GM21526 (cell line): ENCODE results near the gene ZNF605.
"Not testable (repeated sequence)": the region's sequence is repeated elsewhere in the genome, so short reads cannot be mapped to it uniquely, and the experiment has no call there.

Experiments
- ATAC-seq: cut with Tn5 transposase; IDR thresholded peaks from one replicate; pipeline ENCODE4 v1.9.1; 2021; ENCODE audit warnings: moderate library complexity; ENCODE audit not compliant: unreplicated experiment, low FRiP score

Gene ZNF605

DNA sequence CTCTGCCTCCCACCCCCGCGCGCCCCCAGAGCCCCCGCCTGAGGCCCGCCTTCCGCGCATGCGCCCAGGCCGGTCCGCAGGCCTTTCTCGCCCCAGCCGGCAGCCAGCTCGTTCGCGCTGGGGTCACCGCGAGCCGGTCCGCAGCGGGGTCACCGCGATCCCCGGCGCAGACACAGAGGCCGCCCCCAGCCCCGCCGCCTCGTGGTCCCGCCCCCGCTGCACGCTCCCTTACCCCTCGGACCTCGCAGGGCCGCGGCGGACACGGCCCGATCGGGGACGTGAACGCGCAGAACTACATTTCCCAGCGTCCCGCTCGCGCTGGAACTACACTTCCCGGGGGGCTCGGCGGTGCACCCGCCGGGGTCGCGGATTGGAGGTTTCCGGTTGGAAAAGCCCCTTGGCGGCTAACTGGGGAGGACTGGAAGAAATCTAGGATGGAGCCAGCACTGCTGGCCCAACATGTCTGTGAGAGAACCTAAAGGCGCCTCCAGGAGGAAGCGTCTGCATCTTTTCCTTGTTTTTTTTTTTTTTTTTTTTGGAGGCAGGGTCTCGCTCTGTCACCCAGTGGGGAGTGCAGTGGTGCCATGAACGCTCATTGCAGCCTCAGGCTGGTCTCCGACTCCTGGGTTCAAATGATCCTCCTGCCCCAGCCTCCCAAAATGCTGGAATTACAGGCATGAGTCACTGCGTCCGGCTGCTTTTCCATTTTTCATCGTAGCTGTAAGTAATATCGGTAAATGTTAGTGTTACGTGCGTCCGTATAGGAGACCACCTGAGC is at the start of gene ZNF605:
ZNF605 (minus strand) TSS at position 296 of the 778 bp plus-strand sequence. CDS start 10,671 bp downstream, outside the sequence.
- ATAC-seq: peak; percentile 86

DNA sequence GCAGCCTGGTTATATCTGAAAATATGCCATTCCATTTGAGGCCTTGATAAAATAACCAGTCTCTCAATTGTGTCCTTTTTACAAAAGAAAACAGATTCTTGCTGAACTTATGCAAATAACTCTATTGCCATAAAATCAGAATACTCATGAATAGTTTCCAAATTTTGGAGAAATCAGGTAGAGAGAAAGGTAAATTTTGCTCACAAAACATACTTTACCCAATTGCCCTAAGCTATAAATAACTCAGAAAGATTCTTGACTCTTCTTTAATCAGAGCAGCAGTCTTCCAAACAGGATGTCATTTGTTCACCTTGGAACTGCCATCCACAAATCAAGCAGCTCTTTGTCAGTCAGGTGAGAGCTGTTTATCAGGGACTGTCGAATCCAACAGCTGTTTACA is 42.6 kb upstream of the ZNF605 start:
- no peak for ATAC-seq

DNA sequence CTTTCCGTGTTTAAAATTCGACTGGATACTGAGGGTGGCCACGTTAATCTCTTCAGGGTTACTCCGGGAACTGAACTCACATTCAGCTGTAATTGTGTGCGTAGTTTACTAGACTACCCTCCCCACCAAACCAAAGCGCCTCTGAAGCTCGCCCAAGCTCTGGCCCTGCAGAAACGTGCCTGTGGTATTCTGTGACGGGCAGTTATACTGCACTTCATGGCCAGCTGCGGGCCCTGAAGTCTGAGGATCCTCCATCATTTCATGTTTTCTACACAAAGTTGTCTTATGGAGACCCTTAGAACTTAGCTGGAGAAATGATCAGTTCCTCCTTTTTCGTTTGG is 30.7 kb upstream of the ZNF605 start:
- ATAC-seq: peak; percentile 11

DNA sequence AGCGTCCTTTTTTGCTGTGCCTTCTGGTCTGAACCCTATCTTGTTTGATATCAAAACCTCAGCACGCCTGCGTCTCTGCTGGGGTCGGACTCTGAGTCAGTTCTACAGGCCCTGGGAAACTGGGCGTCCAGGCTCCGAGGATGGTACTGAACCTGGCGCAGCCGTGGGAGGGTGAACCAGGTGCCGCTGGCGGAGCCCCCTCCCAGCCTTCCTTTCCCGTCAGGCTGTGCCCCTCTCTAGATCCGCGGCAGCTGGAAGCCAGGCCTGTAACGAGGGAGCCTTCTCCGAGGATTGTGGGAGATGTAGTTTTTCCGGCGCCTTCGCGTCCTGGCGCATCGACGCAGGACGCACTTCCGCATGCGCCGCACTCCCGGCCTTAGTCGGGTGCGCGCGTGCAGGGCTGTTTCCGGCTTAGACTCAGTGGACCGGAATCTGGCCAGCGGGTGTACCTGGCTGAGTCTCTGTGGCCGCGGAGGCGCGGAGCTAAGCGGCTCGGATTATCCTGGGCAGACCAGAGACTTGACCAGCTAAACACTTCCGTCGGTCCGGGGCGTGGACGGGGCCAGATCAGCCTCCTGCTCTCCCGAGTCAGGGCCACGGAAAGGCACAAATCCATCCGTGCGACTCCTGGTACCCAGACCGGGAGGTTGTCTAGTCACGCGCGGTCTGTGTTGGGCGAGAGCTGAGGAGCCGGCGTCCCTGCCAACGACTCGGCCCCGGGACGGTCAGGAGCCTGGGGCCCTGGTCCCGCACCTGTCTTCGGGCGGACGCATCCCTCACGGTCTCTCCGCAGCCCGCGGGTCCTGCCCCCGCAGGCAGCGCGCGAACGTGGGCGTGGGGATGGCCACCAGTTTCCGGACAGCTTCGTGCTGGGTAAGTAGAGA is 30.1 kb upstream of the ZNF605 start, which contains the start of gene ZNF26:
ZNF26 (plus strand) TSS at position 367 of the 884 bp plus-strand sequence; CDS start at position 841, 474 bp downstream.
- peak; percentile 97 for ATAC-seq

DNA sequence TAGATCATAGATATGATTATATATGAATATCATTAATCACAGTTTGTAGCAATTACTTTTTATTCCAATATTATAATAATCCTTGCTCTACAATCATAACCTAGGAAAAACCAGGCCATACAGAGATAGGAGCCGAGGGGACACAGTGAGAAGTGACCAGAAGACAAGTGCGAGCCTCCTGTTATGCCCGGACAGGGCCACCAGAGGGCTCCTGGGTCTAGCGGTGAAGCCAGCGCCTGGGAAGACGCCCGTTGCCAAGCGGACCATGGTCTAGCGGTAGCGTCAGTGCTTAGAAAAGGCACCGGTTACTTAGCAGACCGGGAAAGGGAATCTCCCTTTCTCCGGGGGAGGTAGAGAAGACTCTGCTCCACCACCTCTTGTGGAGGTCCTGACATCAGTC is 20.8 kb upstream of the ZNF605 start:
- ATAC-seq: not testable (repeated sequence)

DNA sequence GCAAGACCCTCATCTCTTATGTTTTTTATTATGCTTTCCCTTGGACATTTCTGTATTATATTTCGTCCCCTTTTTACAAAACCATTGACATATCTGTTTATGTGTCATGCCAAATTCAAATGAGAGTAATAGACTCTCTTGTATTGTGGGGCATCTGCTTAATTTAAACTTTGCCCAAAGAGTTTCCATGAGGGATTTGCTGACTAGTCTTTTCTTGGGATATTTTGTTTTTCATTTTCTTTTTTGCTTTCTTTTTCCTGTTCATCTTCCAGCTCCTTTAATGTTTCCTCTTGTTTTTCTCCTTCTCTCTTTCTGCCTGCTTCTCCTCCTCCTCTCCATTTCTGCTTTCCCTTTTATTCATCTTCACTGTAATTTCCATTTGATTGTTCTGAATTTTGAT is 16.3 kb upstream of the ZNF605 start:
- no peak for ATAC-seq

DNA sequence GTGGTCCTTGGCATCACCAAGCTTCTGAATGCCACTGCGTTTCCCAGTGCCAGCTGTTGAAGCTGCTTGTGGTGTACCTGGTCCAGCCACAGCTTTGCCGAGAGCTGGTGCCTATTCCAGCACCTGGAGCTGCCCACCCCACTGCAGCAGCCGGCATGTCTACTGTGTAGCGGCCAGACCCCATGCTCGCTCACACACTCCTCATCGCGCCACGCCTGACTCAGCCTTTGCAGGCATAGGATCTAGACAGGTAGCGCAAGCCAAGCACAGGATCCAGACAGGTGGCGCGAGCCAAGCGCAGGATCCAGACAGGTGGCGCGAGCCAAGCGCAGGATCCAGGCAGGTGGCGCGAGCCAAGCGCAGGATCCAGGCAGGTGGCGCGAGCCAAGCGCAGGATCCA is 11.6 kb upstream of the ZNF605 start:
- no peak for ATAC-seq

DNA sequence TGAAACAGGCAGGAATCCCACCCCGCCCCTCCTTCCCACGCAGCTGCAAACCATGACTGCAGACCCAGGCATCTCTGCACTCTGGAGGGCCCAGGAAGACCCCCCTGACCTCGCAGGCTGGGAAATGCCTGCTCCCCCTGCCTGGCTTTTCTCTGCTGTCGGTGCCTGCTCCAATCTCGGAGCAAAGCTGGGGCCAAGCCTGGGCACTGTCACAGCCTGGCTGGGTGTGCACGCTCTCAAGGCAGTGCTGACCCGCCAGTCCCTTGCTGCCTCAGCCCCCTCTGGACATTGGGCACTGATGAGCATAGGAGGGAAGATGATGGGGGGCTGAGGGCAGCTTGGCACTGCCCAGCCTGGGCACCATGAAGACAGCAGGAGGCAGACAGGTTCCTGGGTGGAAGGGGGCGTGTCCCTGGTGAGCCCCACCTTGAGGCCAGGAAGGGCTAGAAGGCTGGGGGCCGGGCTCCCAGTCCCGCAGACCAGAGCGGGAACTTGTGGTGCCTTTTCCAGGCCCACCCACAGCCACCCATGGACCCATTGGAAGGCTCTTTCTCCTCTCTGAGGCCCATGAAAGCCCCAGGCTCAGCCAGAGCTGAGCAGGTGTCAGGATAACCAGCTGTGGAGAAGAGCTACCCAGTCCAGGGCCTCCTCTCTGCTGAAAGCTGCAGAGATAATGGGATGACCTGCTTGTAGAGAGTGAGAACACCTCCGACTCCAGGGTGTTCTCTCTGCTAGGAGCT is 10.7 kb upstream of the ZNF605 start:
- no peak for ATAC-seq

DNA sequence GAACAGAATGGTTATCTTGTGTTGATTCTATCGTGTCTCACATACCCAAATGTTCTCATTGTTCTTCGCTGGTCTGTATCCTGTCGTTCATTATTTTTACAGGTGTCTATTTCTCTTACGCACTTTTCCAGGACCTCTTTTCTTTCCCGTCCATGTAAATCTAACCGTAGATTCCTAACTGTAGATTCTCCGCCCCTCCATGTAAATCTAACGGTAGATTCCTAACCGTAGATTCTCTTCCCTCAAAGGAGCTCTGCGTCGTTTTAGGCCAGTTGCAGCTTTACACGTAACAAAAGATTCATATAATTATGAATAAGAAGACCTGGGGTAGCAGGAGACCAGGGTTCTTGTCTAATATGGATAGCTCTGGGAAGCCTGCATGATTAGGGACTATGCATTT is 9.7 kb upstream of the ZNF605 start:
- no peak for ATAC-seq

DNA sequence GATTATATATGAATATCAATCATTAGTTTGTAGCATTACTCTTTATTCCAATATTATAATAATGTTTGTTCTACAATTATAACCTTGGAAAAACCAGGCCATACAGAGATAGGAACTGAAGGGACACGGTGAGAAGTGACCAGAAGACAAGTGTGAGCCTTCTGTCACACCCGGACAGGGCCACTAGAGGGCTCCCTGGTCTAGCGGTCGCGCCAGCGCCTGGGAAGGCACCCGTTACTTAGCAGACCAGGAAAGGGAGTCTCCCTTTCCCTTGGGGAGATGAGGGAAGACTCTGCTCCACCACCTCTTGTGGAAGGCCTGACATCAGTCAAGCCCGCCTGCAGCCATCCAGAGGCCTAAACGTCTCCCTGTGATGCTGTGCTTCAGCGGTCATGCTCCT is 7.8 kb upstream of the ZNF605 start:
- ATAC-seq: not testable (repeated sequence)

DNA sequence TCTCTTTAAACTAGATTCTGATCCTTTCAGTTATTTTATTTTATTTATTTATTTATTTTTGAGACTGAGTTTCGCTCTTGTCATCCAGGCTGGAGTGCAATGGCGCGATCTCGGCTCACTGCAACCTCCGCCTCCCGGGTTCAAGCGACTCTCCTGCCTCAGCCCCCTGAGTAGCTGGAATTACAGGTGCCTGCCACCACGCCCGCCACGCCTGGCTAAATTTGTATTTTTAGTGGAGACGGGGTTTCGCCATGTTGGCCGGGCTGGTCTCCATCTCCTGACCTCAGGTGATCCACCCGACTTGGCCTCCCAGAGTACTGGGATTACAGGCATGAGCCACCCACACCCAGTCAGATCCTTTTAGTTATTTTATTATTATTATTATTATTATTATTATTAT is 5.7 kb upstream of the ZNF605 start:
- ATAC-seq: not testable (repeated sequence)

DNA sequence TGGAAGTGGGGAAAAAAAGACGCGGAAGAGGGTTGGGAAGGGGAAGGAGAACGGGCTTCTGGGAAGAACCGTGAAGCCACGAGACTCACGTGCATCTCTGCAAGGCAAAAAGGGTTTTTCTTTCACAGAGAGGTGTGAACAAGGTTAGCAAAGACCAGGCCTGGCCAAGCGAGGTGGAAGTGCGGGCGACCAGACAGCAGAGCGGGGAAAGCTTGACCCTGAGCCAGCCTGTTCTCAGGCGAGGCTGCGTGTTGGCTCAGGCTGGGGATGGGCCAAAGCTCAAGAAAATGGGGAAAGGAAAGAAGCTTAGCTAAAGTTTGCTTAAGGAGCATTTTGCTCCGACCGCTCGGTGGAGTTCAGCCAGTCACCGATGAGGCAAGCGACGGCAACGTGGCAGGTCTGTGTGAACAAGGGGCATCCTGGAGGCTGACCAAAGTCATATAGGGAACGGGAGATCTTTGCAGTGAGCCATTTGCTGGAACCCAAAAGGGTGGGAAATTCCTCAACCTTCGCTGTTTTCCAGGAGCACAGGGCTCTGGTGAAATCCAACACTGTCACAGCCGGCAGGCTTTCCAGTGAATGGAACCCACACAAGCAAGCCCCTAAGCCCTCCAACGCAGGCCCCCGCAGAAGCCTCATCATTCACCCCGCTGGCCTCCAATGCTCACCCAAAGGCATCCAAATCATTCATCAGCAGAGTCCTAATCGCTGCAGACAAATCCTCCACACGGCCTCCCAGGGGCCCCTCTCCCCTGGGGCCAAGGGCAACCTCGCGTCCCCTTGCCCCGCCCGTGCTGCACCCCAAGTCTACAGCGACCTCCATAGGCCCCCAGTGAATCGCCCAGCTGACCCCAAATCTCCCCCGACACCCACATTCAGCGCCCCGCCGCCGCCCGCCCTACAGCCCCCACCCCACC is 754 bp downstream of the ZNF605 start:
- peak; percentile 23 for ATAC-seq

DNA sequence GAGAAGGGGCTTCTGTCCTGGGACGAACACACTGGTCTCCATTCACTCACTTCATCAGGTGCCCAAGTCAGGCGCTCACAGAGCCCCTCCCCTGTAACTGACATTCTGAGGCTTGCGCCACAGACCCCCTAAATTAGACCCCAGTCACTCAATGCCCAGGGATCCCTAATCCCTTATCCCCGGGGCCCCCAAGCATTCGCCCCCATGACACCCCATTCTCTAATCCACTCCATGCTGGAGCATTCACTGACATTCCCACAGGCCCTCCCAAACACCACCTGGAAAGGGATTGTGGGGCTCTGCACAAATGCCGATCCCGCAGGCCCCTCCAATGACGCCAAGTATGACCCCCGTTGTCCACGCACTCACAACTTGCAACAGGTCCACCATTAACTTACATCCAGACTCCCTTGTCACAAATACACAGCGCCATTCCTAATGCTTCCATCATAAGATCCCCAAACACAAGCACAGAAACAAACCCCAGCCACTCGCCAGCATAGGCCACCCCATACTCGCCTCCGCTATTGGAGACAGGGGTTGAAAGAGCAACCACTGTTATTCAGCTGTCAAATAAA is 1.5 kb downstream of the ZNF605 start:
- ATAC-seq: no peak

DNA sequence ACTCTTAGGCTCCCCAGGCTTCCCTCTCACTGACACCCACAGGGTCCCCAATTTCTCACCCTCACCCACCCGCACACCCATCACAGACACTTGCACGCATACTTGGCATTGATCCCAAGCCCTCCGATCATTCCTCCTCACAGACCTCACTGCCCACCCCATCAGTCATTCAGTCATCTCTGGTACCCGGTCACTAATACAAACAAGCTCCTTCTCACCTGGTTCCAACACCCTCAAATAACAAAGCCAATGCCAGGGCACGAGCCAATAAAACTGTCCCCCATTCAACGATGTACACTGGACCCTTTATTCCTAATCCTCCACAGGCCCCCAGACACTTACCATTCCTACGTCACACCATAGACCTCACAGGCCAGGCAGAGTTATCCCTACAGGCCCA is 2.3 kb downstream of the ZNF605 start:
- no peak for ATAC-seq

DNA sequence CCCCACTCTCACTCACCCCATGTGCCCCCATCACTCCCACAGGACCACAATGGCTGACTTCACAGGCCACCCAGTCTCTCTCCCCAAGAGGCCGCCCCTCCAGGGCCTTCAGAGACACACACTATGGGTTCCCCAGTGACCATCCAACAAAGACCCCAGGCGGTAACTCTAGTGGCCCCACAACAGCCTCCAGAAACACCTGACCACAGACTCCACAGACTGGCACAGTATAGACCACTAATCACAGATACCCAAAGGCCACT is 3.0 kb downstream of the ZNF605 start:
- ATAC-seq: no peak

DNA sequence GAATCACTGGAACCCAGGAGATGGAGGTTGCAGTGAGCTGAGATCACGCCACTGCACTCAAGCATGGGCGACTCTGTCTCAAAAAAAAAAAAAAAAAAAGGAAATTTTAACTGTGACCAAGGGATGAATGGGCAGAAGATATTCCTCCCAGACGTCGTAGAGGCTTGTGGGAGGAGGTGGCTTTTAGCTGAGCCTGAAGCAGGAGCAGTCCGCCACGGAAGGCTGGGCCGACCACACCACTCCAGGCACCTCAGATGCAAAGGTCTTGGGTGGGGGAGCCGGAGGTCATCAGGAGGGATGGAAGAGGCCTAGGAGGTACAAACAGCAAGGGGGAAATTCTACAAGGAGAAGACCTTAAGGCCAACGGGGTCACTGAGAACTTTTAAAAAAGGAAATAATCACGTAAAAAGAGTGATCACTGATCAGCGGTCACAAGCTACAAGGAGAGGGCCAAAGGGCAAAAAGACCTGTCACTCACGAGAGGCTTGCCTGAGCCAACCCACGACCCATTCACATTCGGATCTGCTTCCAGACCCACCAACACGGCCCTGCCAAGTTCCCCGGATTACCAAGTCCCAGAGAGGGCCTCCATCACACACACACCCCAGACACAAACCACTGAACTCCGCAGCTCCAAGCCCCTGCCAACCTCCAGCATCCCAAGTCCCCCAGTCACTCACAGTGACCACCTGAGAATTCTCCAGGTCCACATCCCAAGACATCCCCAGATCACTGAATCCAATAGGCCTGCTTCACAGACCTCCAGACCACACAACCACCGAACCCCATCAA is 3.5 kb downstream of the ZNF605 start:
- no peak for ATAC-seq

DNA sequence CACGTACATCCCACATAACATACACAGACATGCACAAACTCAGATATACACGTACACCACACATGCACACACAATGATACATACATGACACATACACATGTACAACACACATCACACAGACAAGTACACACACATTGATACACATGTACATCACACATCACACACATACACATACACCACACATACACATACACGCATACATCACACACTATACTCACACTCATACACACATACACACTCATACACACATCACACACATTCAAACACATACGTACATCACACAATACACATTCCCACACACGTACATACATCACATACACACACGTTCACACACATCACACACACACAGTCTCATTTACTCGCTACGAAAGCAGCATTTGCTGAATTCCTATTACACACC is 4.5 kb downstream of the ZNF605 start:
- no peak for ATAC-seq

DNA sequence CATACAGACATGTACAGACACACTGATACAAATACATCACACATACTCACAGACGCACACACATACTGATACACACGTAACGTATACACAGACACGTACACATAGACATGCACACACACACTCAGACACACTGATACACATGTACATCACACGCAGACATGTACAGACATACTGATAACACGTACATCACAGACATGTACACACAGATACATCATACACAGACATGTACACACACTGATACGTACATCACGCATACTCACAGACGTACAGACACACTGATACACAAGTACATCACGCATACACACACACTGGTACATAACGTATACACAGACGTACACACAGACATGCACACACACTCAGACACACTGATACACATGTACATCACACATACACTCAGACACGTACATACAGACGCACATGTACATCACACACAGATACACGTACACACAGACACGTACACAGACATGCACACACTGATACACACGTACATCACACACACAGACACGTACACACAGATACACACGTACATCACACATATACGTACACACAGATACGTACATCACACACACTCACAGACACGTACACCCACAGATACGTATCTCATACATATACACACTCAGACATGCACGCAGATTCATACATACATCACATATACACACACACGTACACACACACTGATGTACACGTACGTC is 5.1 kb downstream of the ZNF605 start:
- ATAC-seq: no peak
